IPS DF 6.9 (cell line): ENCODE data around the gene PTPN1.
"Not testable (repeated sequence)": the region's sequence is repeated elsewhere in the genome, so short reads cannot be mapped to it uniquely, and the experiment has no call there.

Experiments used
- DNase-seq: peaks from one replicate; pipeline ENCODE4 v3.0.0-alpha.2; 2013; ENCODE audit warnings: low read depth, low spot score
- H3K27ac ChIP-seq: one replicate; pipeline ENCODE4 v1.5.1; 2013; ENCODE audit warnings: low read length, control low read depth
- H3K27me3 ChIP-seq: 2 replicates; pipeline ENCODE4 v1.6.1; 2013; ENCODE audit warnings: mild to moderate bottlenecking, low read length; ENCODE audit not compliant: control insufficient read depth, insufficient read depth
- H3K36me3 ChIP-seq: 2 replicates; pipeline ENCODE4 v1.6.1; 2013; ENCODE audit warnings: low read length; ENCODE audit not compliant: control insufficient read depth, insufficient read depth
- H3K4me1 ChIP-seq: 2 replicates; pipeline ENCODE4 v1.6.1; 2013; ENCODE audit warnings: low read length; ENCODE audit not compliant: control insufficient read depth, insufficient read depth
- H3K4me3 ChIP-seq: 2 replicates; pipeline ENCODE4 v1.5.1; 2013; ENCODE audit warnings: mild to moderate bottlenecking, low read length
- H3K9me3 ChIP-seq: 2 replicates; pipeline ENCODE4 v1.6.1; 2013; ENCODE audit warnings: low read length, inconsistent platforms; ENCODE audit not compliant: control insufficient read depth, insufficient read depth
- WGBS: extraction: QIAGEN DNeasy Blood & Tissue Kit; methylation state at CpG from one replicate; pipeline ENCODE4 v1.1.7; 2013; ENCODE audit warnings: mixed read lengths, missing lambda C conversion rate; ENCODE audit not compliant: insufficient read length, insufficient coverage; 5-methylcytosine and 5-hydroxymethylcytosine counted together

Gene PTPN1

GRCh38 chr20:50469796-50470195 is 40.4 kb upstream of the PTPN1 start:
- no CpG with 5 or more reads among the region's 2 CpGs for WGBS
- Histone ChIP-seq H3K27ac (no peak overlapping the region), H3K9me3 (no peaks in the 10 kb centered on the region), H3K36me3 (no peaks in the 10 kb centered on the region), H3K4me1 (no peaks in the 10 kb centered on the region), H3K27me3 (no peaks in the 10 kb centered on the region), H3K4me3 (no peak overlapping the region)
- DNase-seq: no peak

GRCh38 chr20:50470264-50470858 is 39.8 kb upstream of the PTPN1 start:
- H3K4me3 ChIP-seq: no peak overlapping the region
- no CpG with 5 or more reads among the region's 4 CpGs for WGBS
- no peaks in the 10 kb centered on the region for H3K9me3 ChIP-seq
- H3K27ac ChIP-seq: no peak overlapping the region
- DNase-seq: no peak
- no peaks in the 10 kb centered on the region for H3K36me3 ChIP-seq
- H3K4me1 ChIP-seq: no peaks in the 10 kb centered on the region
- H3K27me3 ChIP-seq: no peaks in the 10 kb centered on the region

GRCh38 chr20:50471231-50471630 is 39.0 kb upstream of the PTPN1 start:
- H3K4me1 ChIP-seq: no peaks in the 10 kb centered on the region
- DNase-seq: no peak
- no peaks in the 10 kb centered on the region for H3K36me3 ChIP-seq
- H3K27me3 ChIP-seq: no peaks in the 10 kb centered on the region
- no peak overlapping the region for H3K4me3 ChIP-seq
- H3K9me3 ChIP-seq: no peaks in the 10 kb centered on the region
- no peak overlapping the region for H3K27ac ChIP-seq
- WGBS: no CpG with 5 or more reads among the region's 1 CpG

GRCh38 chr20:50472693-50473664 is 37.2 kb upstream of the PTPN1 start:
- Histone ChIP-seq H3K4me1 (no peaks in the 10 kb centered on the region), H3K9me3 (no peaks in the 10 kb centered on the region), H3K36me3 (no peaks in the 10 kb centered on the region), H3K27me3 (no peaks in the 10 kb centered on the region), H3K27ac (no peak overlapping the region), H3K4me3 (no peak overlapping the region)
- no CpG with 5 or more reads among the region's 12 CpGs for WGBS
- no peak for DNase-seq

GRCh38 chr20:50474356-50474755 is 35.8 kb upstream of the PTPN1 start:
- not testable (repeated sequence) for H3K36me3 ChIP-seq, H3K4me3 ChIP-seq, H3K27me3 ChIP-seq, H3K4me1 ChIP-seq, H3K27ac ChIP-seq, DNase-seq, H3K9me3 ChIP-seq
- no CpG with 5 or more reads among the region's 5 CpGs for WGBS

GRCh38 chr20:50475681-50476292 is 34.4 kb upstream of the PTPN1 start:
- no peak for DNase-seq
- no peaks in the 10 kb centered on the region for H3K9me3 ChIP-seq
- no peak overlapping the region for H3K4me3 ChIP-seq
- H3K36me3 ChIP-seq: no peaks in the 10 kb centered on the region
- WGBS: no CpG with 5 or more reads among the region's 14 CpGs
- H3K27ac ChIP-seq: no peak overlapping the region
- no peaks in the 10 kb centered on the region for H3K27me3 ChIP-seq
- H3K4me1 ChIP-seq: no peaks in the 10 kb centered on the region

GRCh38 chr20:50477239-50477872 is 32.8 kb upstream of the PTPN1 start:
- H3K27ac ChIP-seq: no peak overlapping the region
- no peak overlapping the region for H3K4me3 ChIP-seq
- no peak for DNase-seq
- no peaks in the 10 kb centered on the region for H3K4me1 ChIP-seq
- no peaks in the 10 kb centered on the region for H3K36me3 ChIP-seq
- no peaks in the 10 kb centered on the region for H3K9me3 ChIP-seq
- WGBS: no CpG with 5 or more reads among the region's 5 CpGs
- no peaks in the 10 kb centered on the region for H3K27me3 ChIP-seq

- no peaks in the 10 kb centered on the region for H3K4me1 ChIP-seq
- H3K27ac ChIP-seq: no peak overlapping the region
- no peaks in the 10 kb centered on the region for H3K27me3 ChIP-seq
- WGBS: no CpG with 5 or more reads among the region's 22 CpGs
- H3K36me3 ChIP-seq: no peaks in the 10 kb centered on the region
- H3K4me3 ChIP-seq: no peak overlapping the region
- DNase-seq: peak; percentile 58
- no peaks in the 10 kb centered on the region for H3K9me3 ChIP-seq
Observed at GRCh38 chr20:50478162-50478990, 31.8 kb upstream of the PTPN1 start.

GRCh38 chr20:50481741-50482140 is 28.4 kb upstream of the PTPN1 start:
- H3K27ac ChIP-seq: no peak overlapping the region
- H3K4me3 ChIP-seq: no peak overlapping the region
- DNase-seq: no peak
- no peaks in the 10 kb centered on the region for H3K9me3 ChIP-seq
- WGBS: no CpG with 5 or more reads among the region's 3 CpGs
- H3K36me3 ChIP-seq: no peaks in the 10 kb centered on the region
- H3K27me3 ChIP-seq: no peaks in the 10 kb centered on the region; the same call in 1 of the 2 replicates
- no peaks in the 10 kb centered on the region for H3K4me1 ChIP-seq
